T1000 (cell line): ENCODE results near the gene RMI1.

Experiments used
- DNase-seq: peaks from one replicate; lab custom pipeline; 2025; ENCODE audit warnings: mixed read lengths; lab: John Stamatoyannopoulos, UW

Gene RMI1

GRCh38 chr9:83969602-83970001 lies 11.0 kb upstream of the RMI1 start:
- DNase-seq, result no peak

- no peak for DNase-seq
Measured at GRCh38 chr9:83971485-83971884, 9.1 kb upstream of the RMI1 start.

- DNase-seq, result no peak
Measured at GRCh38 chr9:83972286-83972685, 8.3 kb upstream of the RMI1 start.

GRCh38 chr9:83975300-83975699 lies 5.3 kb upstream of the RMI1 start:
- no peak for DNase-seq

- no peak for DNase-seq
Measured at GRCh38 chr9:83976372-83976771, 4.2 kb upstream of the RMI1 start.

- no peak for DNase-seq
Measured at GRCh38 chr9:83977196-83977595, 3.4 kb upstream of the RMI1 start.

GRCh38 chr9:83978992-83979811 lies 1.4 kb upstream of the RMI1 start:
- DNase-seq, result peak; percentile 36

GRCh38 chr9:83979812-83980394 lies 702 bp upstream of the RMI1 start, which contains the start of gene HNRNPK:
HNRNPK (minus strand) TSS chr9:83980215; CDS start chr9:83978252, 1,963 bp downstream.
- peak; percentile 95 for DNase-seq

GRCh38 chr9:83981126-83981871 lies 694 bp downstream of the RMI1 start:
- no peak for DNase-seq

- no peak for DNase-seq
Measured at GRCh38 chr9:83986195-83986594, 5.6 kb downstream of the RMI1 start.

GRCh38 chr9:83986765-83987401 lies 6.3 kb downstream of the RMI1 start:
- DNase-seq, result no peak

GRCh38 chr9:83987402-83987791 lies 6.8 kb downstream of the RMI1 start:
- no peak for DNase-seq

- DNase-seq, result no peak
Measured at GRCh38 chr9:83988411-83988810, 7.8 kb downstream of the RMI1 start.

GRCh38 chr9:83991355-83991754 lies 10.8 kb downstream of the RMI1 start:
- DNase-seq, result no peak

- DNase-seq, result no peak
Measured at GRCh38 chr9:83992407-83992806, 11.8 kb downstream of the RMI1 start.

- DNase-seq, result no peak
Measured at GRCh38 chr9:83992901-83993300, 12.3 kb downstream of the RMI1 start.

- no peak for DNase-seq
Measured at GRCh38 chr9:83996126-83996525, 15.5 kb downstream of the RMI1 start.

GRCh38 chr9:83999141-83999918 lies 18.7 kb downstream of the RMI1 start:
- no peak for DNase-seq

- no peak for DNase-seq
Measured at GRCh38 chr9:84000186-84000585, 19.6 kb downstream of the RMI1 start.

- DNase-seq, result no peak
Measured at GRCh38 chr9:84001621-84002020, 21.0 kb downstream of the RMI1 start.

GRCh38 chr9:84002344-84002743 lies 21.7 kb downstream of the RMI1 start:
- no peak for DNase-seq

GRCh38 chr9:84003246-84003645 lies 22.6 kb downstream of the RMI1 start:
- DNase-seq, result no peak
